SK-N-SH treated with all-trans-retinoic acid at 6 μM for 48 hours (cell line): ENCODE measurements around the gene MAPKAPK2.

Experiments
- ARNTL ChIP-seq: fragments of 450-650 bp; formaldehyde crosslinking; IDR thresholded peaks from 2 replicates; pipeline ENCODE4 v1.5.0; 2020; ENCODE audit warnings: low read depth, mild to moderate bottlenecking, moderate library complexity, borderline replicate concordance
- CREB5 ChIP-seq: fragments of 250-450 bp; sonication (Bioruptor Pico); IDR thresholded peaks from 2 replicates; pipeline ENCODE4 v1.5.1; 2020; ENCODE audit warnings: low read depth, mild to moderate bottlenecking, moderate library complexity
- CSDC2 ChIP-seq: fragments of 250-450 bp; sonication (Bioruptor Pico); IDR thresholded peaks from 2 replicates; pipeline ENCODE4 v1.5.0; 2020; ENCODE audit warnings: mild to moderate bottlenecking, moderate library complexity
- OSR1 ChIP-seq: fragments of 250-450 bp; sonication (Bioruptor Pico); IDR thresholded peaks from 2 replicates; pipeline ENCODE4 v1.8.0; 2022; ENCODE audit warnings: moderate library complexity, mild to moderate bottlenecking, inconsistent platforms
- PPARA ChIP-seq: fragments of 250-450 bp; sonication (Bioruptor Pico); IDR thresholded peaks from 2 replicates; pipeline ENCODE4 v1.5.0; 2020; ENCODE audit warnings: mild to moderate bottlenecking, borderline replicate concordance
- RARB ChIP-seq: fragments of 250-450 bp; sonication (Bioruptor Pico); IDR thresholded peaks from 2 replicates; pipeline ENCODE4 v1.8.0; 2021; ENCODE audit warnings: mild to moderate bottlenecking, moderate library complexity
- SNAI2 ChIP-seq: fragments of 250-450 bp; sonication (Bioruptor Pico); IDR thresholded peaks from 2 replicates; pipeline ENCODE4 v1.5.0; 2020; ENCODE audit warnings: mild to moderate bottlenecking, moderate library complexity
- ZC3H10 ChIP-seq: fragments of 250-450 bp; sonication (Bioruptor Pico); IDR thresholded peaks from 2 replicates; pipeline ENCODE4 v1.5.1; 2021; ENCODE audit warnings: mild to moderate bottlenecking, moderate library complexity
- ZFP3 ChIP-seq: fragments of 250-450 bp; sonication (Bioruptor Pico); IDR thresholded peaks from 2 replicates; pipeline ENCODE4 v1.5.0; 2020; ENCODE audit warnings: mild to moderate bottlenecking, moderate library complexity
- ZFP30 ChIP-seq: fragments of 450-650 bp; formaldehyde crosslinking; IDR thresholded peaks from 2 replicates; pipeline ENCODE4 v1.5.0; 2022; ENCODE audit warnings: mild to moderate bottlenecking, moderate library complexity
- ZNF565 ChIP-seq: fragments of 450-650 bp; formaldehyde crosslinking; conservative IDR thresholded peaks from 2 replicates; pipeline ENCODE4 v1.5.0; 2020; ENCODE audit warnings: low read depth, mild to moderate bottlenecking, moderate library complexity
- ZNF8 ChIP-seq: fragments of 450-650 bp; formaldehyde crosslinking; IDR thresholded peaks from 2 replicates; pipeline ENCODE4 v1.5.0; 2020; ENCODE audit warnings: mild to moderate bottlenecking, moderate library complexity

GRCh38 chr1:206658264-206658980 is 26.3 kb upstream of the MAPKAPK2 start:
- no peak for TF ChIP-seq ZFP3
- no peak for TF ChIP-seq ZFP30 (CRISPR knock-in tag)
- no peak for TF ChIP-seq ARNTL (CRISPR knock-in tag)
- no peak for TF ChIP-seq RARB (CRISPR knock-in tag)
- TF ChIP-seq CREB5 (CRISPR knock-in tag), result no peak
- TF ChIP-seq ZNF565 (CRISPR knock-in tag), result no peak
- no peak for TF ChIP-seq SNAI2
- no peak for TF ChIP-seq ZNF8
- no peak for TF ChIP-seq OSR1 (CRISPR knock-in tag)
- TF ChIP-seq PPARA (CRISPR knock-in tag), result no peak
- no peak for TF ChIP-seq CSDC2 (CRISPR knock-in tag)
- no peak for TF ChIP-seq ZC3H10 (CRISPR knock-in tag)
